Breast epithelium (tissue), 3 donors: ENCODE results near the gene ASTN2.

Experiments
- CTCF ChIP-seq, 3 donors: fragments of 450-650 bp; IDR thresholded peaks; one replicate each; pipeline ENCODE4 v1.5.1; 2016 to 2017; ENCODE audit warnings: antibody characterized with exemption in 3 of 3, mild to moderate bottlenecking in 3 of 3, moderate library complexity in 3 of 3
- POLR2AphosphoS5 ChIP-seq, 3 donors: sonication (generic); formaldehyde crosslinking; IDR thresholded peaks; one replicate each; pipeline ENCODE4 v1.6.1; 2017; ENCODE audit warnings: antibody characterized with exemption in 3 of 3

GRCh38 chr9:117253261-117253660 lies 161.6 kb downstream of the ASTN2 start:
- TF ChIP-seq CTCF (IDR thresholded peaks at IDR 0.05) (no peak), POLR2AphosphoS5 (IDR thresholded peaks at IDR 0.05) (no peak)
